Measurements from ENCODE around the gene TMBIM1.

The TMBIM1 gene

DNA sequence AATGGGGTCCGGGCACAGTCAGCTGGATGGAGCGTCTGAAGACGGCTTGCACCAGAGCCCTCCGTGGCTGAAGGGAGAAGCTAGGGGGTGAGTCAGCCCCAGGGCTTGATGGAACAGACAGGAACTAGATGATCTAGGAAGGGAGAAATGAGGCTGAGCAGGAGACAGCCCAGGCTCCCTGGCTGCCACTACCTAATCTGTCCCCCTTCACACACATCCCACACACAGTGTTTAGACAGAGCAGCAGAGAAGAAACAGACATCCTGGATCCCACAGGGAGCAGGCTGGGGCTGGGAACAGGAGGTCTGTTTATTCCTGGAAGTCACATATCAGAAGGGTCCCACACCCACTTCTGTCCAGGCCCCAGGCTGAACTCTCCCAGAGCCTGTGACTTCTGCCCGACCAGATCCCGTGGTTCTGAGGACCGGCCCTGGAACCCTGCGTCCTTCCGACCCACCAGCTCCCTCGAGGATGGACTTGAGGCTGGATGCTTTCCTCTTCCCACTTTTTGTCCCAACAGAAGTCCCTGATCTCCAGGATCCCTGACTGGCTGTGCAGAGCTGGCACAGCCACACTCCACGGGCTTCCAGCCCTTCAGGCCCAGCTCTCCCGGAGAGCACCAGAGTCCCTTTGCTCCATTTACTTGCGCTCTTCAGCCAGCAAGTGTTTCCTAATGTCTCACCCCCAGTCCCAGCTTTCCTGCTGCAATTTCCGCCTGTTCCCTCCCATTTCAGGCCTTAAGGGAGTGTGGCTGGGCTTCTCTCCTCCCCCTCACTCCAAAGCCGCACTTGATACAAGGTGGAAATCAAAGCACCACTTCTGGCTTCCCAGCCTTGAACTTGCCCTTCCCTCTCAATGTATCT is 33.0 kb downstream of the TMBIM1 start:
- DNase-seq (ENCODE audit: low read depth in 2 of 3, low spot score in 2 of 3), result no peak

DNA sequence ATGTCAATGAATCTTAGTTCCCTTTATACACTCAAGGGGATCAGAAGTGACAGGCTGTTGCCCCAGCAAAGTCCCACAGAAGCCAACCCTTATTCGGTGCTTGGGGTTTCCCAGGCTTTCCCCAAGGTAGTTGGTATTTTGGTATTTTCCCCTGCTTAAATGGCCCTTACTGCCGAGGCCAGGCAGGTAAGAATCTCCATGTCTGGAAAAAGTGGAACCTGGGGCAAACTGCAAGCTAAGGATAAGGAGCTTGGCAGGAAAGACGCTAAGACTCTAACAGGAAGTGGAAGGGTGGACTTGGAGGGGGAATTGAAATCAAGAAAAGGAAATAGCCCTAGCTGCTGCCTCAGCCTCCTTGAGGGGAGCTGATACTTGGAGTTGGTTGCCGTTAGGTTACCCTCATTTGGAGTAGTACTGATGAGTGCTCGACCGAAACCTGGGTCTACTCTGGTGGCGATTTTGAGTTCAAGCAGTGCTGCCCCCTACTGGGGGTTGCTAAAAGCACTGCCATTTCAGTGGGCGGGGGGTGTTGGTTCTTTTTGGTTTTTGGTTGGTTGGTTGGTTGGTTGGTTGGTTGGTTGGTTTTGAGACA is 34.8 kb downstream of the TMBIM1 start:
- DNase-seq (ENCODE audit: low read depth in 2 of 3, low spot score in 2 of 3), result peak; percentile 35 to 66 (median 53)

DNA sequence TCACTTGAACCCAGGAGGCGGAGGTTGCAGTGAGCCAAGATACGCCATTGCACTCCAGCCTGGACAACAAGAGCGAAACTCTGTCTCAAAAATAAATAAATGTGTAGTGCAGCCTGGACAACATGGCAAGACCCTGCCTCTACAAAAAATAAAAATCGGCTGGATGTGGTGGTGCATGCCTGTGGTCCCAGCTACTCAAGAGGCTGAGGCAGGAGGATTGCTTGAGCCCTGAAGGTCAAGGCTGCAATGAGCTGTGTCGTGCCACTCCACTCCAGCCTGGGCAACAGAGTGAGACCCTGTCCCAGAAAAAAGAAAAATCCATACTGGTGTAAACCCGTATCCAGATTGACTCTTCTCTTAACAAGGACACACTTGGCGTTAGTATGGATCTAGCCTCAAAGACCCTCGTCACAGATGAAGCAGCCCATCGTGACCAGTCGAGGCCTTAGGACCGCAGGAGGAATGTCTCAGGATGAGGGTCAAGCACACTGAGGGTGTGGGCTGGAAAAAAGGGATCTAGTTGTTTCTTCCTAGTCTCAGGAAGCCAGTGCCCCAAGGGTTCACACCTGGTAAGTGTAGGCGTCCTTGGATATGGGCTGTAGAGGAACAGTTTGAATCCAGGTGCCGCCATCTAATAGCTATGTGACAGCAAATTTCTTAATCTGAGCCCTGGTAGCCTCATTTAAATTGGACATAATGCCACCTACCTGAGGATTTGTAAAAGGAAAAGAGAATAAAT is 35.5 kb downstream of the TMBIM1 start:
- DNase-seq (ENCODE audit: low read depth in 2 of 3, low spot score in 2 of 3), result no peak

DNA sequence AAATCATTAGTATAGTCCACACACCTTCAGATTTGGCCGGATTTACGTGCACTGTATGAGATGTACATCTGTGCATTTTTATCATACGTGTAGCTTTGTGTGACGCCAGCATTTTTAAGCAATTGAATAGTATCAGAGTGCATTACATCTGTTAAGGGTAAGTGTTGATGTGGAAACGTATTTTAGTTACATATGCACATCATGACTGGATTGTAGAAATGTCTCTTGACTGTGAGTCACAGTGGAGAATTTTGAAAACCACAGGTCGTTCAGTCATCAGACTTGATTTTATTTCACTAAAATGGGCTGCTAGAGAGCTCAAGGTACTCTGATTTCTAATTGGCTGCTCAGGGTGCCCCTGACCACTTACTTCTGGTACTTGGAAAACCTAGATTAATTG is 36.9 kb downstream of the TMBIM1 start:
- DNase-seq (ENCODE audit: low read depth in 2 of 3, low spot score in 2 of 3), result no peak

DNA sequence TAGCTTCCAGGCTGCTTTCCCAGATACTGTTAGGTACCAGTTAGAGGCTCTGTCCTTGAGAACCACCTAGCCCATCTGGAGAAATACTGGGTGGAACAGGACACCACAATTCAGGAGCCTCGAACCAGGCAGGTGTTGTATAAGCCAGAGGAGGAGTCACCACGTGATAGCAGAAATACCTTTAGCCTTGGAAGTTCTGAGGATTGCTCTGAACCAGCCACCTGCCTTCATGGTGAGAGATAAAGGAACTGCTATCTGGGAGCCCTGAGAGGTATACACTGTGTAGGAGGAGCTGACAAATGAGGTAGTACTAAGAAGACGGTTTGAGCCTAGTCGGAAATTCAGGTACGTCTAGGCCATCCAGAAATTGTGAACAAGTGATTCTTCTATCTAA is 39.1 kb downstream of the TMBIM1 start:
- DNase-seq (ENCODE audit: low read depth in 2 of 3, low spot score in 2 of 3), result no peak

DNA sequence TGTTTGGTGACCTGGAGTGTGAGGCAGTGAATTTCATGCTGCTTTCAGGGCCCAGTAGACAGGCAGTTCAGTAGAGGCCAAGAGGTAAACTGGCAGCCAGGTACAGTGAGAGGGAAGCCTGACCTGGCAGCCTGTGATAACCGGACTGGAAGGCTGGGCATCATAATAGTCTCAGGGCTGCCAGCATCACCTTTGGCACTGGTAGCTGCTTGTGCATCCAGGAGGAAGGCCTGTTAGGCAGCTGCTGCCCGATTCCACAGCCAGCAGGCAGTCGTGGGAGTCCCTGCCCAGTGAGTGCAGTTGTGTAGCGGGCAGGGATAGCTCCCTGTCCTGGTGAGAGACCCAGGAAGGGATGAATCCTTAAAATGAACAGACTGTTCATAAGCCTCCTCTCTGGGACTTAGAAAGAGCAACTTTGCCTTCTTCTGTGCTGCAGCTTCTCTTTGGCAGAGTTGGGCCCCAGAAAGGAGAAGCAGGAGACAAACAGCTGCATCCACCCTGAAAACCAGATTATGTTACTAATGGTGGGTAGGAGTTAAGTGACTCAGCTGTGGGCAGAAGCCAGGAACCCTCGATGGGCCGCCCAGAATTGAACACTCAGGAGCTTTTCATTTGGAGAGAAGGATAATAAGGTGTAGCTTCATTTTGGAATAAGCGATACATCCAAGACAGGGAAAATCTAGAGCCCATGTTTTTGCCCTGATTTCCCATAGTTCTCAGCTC is 39.6 kb downstream of the TMBIM1 start:
- DNase-seq (ENCODE audit: low read depth in 2 of 3, low spot score in 2 of 3), result no peak

DNA sequence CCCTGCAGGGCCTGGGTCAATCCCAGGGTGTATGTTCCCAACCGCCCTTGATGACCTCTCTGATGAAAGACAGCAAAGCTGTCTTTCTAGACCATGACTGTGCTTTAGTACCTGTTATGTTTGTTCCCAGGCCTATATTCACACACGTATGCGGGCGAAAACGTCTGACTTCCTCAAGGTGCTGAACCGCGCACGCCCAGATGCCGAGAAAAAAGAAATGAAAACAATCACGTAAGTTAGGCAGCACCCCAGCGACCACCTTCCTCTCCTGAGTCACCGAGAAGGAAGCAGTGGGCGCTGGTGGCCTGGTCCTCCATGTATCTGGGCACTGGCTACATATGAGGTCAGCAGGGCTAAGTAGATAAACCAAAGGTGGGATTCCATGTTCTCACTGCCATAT is 42.6 kb downstream of the TMBIM1 start:
- no peak for DNase-seq (ENCODE audit: low read depth in 2 of 3, low spot score in 2 of 3)

DNA sequence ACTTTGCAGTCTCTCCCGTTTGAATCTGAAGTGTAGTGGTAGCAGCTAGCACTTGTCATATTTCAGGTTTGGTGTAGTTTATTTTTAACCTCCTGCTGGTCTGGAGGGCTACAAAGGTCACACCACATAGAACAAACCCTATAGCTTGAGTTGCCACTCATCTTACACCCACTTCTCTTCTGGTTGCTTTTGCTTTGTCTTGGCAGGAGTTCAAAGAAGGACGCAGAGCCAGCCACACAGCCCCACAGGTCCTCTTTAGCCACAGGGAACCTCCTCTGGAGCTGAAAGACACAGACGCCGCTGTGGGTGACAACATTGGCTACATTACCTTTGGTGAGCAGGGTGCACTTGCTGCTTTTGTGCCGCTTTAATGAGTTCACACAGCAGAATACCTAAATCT is 47.1 kb downstream of the TMBIM1 start:
- DNase-seq (ENCODE audit: low read depth in 2 of 3, low spot score in 2 of 3), result no peak

DNA sequence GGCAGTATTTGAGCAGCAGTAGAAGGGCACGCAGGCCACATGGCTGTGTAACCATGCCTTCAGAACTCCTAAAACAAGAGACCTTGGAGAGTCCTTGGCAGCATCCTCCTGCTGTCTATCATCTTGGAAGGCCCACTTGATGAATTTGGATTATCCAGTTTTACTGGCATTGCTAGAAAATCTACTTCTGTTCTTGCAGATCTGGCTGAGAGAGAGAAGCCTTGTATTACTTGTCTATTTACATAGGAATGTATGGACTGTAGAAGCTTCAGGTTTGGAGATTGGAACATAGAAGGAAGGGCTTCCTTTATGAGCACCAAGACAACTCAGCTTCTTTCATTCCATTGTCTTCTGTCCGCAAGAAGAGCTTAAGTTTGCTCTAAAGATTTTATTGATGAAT is 47.6 kb downstream of the TMBIM1 start:
- DNase-seq (ENCODE audit: low read depth in 2 of 3, low spot score in 2 of 3), result no peak

DNA sequence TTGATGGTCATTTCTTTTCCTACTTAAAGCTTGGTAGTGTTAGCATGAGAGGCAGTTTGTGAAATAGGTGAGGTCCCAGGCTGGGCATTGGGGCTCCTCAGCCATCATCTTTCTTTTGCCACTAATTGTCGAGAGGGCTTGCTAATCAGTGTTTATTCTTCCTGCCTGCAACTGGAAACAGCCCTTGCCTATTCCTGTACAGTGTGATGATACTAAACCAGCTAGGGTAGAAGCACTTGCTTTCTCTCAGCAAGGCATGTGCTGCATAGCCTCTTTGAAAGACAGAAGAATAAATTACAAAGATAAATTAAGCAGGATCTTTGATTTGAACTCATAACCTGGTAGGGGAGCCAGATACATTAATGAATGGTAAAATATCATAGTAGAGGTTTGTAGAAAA is 48.1 kb downstream of the TMBIM1 start:
- DNase-seq (ENCODE audit: low read depth in 2 of 3, low spot score in 2 of 3), result no peak

DNA sequence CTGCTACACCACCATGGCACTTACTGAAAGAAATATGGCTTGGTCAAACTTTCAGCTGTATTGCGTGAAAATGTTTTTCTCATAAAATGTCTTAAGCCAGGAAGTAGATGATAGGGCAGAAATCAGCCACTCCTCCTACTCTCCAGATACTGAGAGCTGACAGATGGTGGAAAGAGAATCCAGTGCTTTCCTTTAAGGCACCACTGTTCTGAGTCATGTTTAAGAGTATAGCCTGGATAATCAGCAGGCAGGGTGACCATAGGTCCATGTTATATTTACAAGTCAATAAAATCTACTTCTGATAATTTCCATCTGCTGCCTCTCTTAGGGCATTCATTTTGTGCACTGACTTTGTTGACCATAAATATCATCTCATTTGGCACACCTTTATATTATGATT is 53.4 kb downstream of the TMBIM1 start:
- DNase-seq (ENCODE audit: low read depth in 2 of 3, low spot score in 2 of 3), result no peak

DNA sequence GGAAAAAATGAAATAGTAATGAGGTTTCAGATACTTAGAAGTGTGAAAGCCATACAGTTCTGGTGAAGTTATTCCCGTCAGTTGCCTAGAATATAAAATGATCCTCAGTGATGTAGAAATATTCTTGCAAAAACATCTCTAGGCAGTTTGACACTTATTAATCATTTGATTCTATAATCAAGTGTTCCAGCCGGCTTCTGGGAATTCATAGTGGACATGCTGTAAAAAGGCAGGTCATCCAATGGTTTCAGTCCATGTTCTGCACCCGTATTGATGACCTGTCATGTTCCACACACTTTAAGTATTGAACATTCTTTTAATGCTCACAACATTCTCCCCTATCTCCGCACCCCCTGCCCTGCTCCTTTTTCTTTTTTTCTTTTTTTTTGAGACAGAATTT is 55.5 kb downstream of the TMBIM1 start:
- no peak for DNase-seq (ENCODE audit: low read depth in 2 of 3, low spot score in 2 of 3)

DNA sequence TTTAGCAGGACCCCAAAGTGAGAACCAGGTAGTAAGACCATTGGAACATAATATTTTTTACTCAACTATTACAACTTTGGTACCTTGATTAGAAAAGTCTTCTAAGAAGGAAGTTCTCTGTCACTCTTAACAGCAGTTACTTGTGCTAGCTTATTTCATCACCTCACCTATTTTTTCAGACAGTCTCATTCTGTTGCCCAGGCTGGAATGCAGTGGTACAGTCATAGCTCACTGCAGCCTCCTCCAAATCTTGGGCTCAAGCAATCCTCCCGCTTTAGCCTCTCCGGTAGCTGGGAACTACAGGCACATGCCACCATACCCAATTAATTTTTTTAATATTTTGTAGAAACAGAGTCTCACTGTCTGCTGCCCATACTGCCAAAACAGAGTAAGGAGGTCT is 57.3 kb downstream of the TMBIM1 start:
- DNase-seq (ENCODE audit: low read depth in 2 of 3, low spot score in 2 of 3), result no peak

DNA sequence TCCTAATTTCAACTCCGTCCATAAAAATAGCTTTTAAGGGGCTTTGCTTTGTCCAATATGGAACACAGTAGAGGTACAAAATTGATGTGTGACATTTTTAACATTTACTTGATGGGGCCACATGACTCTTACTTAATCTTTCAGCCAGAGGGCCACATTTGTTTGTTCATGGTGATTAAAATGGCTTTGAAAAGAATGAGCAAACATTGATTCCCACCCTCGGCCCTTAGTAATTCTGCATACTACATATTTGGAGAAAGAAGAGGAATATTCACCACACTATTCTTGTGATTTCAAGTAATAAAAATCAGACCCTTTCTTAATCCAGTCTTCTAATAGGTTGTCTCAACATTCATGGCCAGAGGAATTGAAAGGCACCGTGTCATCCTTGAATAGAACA is 57.8 kb downstream of the TMBIM1 start:
- DNase-seq (ENCODE audit: low read depth in 2 of 3, low spot score in 2 of 3), result no peak

DNA sequence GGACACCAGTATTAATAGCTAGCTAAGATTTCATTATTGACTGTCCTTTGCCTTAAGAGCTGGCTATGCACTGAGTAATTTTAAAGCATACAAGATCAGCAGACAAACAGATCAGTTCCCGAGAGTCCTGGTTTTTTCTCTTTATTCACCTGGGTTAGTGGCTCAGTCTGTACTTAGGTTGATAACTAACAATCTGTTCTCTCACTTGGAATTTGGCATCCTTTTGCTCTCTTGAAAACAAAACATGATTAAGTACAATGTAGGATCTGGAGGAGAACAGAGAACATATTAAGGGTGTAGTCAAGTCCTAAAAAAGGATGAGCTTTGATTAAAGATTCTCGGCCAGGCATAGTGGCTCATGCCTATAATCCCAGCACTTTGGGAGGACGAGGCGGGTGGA is 58.8 kb downstream of the TMBIM1 start:
- no peak for DNase-seq (ENCODE audit: low read depth in 2 of 3, low spot score in 2 of 3)

DNA sequence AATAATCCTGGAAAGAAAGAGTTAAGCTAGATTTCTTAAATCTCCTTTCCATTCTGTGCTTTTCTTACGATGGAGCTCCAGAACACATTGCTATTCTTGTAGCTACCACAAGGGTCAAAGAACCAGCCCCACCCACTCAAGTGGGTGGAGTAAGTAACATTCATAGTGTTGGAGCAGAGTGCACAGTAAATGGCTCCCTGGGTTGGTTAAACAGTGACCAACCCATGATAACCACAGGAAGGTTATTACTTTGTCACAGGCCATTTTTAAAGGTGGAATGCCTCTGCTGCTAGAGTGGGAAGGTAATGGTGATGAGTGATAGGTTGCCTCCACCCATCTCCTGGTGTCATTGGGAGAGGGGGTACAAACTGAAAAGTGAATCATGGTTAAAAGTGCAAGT is 61.4 kb downstream of the TMBIM1 start:
- no peak for DNase-seq (ENCODE audit: low read depth in 2 of 3, low spot score in 2 of 3)

DNA sequence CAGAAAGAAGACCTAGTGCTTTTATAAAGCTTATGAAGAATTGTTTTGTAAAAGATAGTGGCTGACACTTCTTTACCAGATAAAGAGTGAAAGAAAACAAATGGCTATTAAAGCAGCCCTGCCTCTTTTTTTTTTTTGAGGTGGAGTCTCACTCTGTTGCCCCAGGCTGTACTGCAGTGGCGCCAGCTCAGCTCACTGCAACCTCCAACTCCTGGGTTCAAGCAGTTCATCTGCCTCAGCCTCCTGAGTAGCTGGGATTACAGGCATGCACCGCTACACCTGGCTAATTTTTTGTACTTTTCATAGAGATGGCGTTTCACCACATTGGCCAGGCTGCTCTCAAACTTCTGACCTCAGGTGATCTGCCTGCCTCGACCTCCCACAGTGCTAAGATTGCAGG is 62.5 kb downstream of the TMBIM1 start:
- DNase-seq (ENCODE audit: low read depth in 2 of 3, low spot score in 2 of 3), result no peak

DNA sequence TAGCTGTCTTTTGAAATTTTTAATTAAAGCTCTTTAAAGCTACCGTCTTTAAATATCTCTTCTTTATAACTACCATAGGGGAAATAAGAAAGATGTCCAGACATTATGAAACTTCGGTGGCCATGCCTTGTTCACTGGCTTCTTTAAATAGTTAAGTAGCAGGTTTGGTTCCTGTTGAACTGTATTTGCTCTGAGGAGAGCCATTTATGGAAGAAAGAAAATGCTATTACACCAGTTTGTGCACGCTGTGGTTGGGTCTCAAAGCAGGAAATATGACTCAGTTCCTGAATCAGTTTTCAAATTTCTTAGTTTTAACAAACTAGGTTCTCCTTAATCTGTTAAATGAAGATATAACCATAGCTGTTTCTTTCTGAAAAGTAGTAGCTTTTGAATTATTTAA is 63.1 kb downstream of the TMBIM1 start:
- no peak for DNase-seq (ENCODE audit: low read depth in 2 of 3, low spot score in 2 of 3)

DNA sequence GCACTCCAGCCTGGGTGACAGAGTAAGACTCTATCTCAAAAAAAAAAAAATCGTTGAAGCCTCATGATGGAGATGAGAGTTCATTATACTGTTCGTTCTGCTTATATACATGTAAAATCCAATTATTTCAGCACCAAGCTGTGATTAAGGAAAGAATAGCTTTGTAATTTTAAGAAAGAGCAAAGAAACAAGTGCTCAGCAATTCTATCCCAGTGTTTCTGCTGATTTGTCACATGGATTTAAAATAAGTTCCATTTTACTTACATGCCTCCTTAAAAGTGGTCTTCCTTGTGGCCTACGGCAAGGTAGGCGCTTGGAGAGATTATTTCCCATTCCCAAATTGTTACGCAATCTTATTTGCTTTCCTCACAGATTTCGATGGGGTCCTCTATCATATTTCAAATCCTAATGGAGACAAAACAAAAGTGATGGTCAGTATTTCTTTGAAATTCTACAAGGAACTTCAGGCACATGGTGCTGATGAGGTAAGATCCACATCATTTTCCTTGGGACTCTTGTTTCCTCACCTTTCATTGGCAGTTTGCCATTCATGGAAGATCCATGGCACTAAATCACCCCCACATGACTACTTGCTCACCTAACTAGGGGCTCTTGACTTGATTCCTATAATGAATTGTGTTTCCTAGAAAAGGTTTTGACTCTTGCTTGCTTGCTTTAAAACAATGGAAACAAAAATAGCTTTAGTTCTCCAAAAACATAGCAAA is 63.8 kb downstream of the TMBIM1 start:
- no peak for DNase-seq (ENCODE audit: low read depth in 2 of 3, low spot score in 2 of 3)

DNA sequence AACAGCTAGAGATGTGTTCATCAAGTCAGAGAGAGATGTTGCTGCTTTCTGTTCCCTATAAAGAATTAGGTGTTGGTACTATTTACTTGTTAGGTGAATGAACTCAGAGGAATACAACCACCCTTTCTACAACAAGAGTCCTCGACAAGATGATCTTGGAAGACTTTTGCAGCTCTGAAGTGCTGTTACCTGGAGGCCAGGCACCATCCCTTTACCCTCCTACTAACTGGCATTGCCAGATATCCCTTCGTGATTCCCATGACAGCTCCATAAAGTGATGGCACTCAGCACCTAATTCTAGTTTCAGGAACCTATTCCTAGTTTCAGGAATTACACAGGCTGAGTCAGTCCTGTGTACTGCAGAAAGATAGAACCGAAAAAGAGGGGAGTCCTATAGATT is 65.4 kb downstream of the TMBIM1 start:
- no peak for DNase-seq (ENCODE audit: low read depth in 2 of 3, low spot score in 2 of 3)
